ENCODE data around the gene LCN12. TPM values are rescaled to one million over a fixed set of nuclear protein-coding genes. Genes with fewer than 3 reads are reported as not detected.

LCN12 gene
- total and polyA plus RNA-seq, 12 donors = 0.74 to 17.9 (median 6.8) TPM

DNA sequence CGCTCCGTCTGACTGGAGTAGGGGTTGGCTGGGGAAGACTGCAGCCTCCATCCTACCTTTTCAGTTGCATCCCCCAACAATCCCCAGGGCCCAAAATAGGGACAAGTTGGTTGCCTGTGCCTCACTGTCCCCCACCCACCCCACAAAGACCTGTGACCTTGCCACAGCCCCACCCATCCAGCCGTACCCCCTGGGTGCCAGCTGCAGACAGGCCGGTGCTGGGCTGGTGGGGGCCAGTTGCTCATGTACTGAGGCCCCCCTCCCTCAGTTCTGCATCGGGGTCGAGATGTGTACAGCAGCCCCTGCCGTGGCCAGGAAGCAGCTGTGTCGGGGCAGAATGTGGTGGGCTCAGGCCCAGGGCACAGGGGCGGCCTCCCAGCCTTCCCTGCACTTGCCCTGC is 31.1 kb downstream of the LCN12 start:
- H3K4me3 ChIP-seq = no peak overlapping the region
- TF ChIP-seq, protein P1, sequence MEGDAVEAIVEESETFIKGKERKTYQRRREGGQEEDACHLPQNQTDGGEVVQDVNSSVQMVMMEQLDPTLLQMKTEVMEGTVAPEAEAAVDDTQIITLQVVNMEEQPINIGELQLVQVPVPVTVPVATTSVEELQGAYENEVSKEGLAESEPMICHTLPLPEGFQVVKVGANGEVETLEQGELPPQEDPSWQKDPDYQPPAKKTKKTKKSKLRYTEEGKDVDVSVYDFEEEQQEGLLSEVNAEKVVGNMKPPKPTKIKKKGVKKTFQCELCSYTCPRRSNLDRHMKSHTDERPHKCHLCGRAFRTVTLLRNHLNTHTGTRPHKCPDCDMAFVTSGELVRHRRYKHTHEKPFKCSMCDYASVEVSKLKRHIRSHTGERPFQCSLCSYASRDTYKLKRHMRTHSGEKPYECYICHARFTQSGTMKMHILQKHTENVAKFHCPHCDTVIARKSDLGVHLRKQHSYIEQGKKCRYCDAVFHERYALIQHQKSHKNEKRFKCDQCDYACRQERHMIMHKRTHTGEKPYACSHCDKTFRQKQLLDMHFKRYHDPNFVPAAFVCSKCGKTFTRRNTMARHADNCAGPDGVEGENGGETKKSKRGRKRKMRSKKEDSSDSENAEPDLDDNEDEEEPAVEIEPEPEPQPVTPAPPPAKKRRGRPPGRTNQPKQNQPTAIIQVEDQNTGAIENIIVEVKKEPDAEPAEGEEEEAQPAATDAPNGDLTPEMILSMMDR (IDR thresholded peaks at IDR 0.05) = no peak
- H3K27ac ChIP-seq = peak overlapping the region in 8 of 10 donors; percentile 82 to 93 (median 89)
- ATAC-seq (no peak), DNase-seq (no peak)
- peaks cover 0 to 38% (median 15%) of the 10 kb centered on the region in 7 donors for H3K27me3 ChIP-seq
- no peaks in the 10 kb centered on the region for H3K36me3 ChIP-seq
- H3K9me3 ChIP-seq = no peaks in the 10 kb centered on the region
- intact Hi-C loops (cut with DNase I) = loop anchor here in 1 of 10 donors (5.0 kb wide), 1 partner anchor 36 kb away; the partner anchor contains the start of gene C8G
- peaks cover 5 to 68% (median 40%) of the 10 kb centered on the region in 9 donors for H3K4me1 ChIP-seq
- WGBS, 2 donors = 82 to 83% methylated on average over 9 of the region's 9 CpGs

DNA sequence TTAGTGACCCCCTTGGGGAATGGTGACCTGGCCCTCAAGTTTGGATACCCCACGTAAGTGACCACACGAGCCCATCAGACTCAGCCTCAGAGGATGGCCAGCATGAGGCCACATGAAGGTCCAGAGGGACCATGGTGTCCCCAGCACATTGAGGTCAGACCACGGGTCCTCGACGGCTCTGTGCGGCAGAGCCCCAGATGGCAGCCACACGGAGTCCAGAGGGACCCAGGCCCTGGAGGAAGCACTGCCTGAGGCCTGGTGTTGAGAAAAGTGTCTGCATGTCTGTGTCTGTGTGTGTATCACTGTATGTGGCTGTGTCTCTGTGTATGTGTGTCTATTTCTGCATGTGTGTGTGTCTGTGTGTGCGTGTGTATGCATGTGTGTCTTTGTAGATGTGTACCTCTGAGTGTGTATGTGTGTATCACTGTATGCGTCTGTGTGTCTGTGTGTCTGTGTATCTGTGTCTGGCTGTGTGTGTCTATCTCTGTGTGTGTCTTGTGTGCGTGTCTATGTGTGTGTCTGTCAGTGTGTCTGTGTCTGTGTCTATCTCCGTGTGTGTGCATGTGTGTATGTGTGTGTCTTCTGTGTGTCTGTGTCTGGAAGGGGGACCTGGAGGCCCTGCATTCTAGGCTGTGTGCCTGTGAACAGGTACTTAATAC is 31.7 kb downstream of the LCN12 start:
- Histone ChIP-seq H3K4me3 (no peak overlapping the region), H3K9me3 (no peaks in the 10 kb centered on the region), H3K27me3 (peaks cover 0 to 38% (median 15%) of the 10 kb centered on the region in 7 donors), H3K36me3 (no peaks in the 10 kb centered on the region), H3K27ac (peak overlapping the region in 6 of 10 donors; percentile 83 to 93 (median 89)), H3K4me1 (peaks cover 5 to 66% (median 40%) of the 10 kb centered on the region in 9 donors)
- intact Hi-C loops (cut with DNase I) = loop anchor here in 1 of 10 donors (5.0 kb wide), 1 partner anchor 36 kb away; the partner anchor contains the start of gene C8G
- 76 to 80% methylated on average over 11 of the region's 11 CpGs for WGBS, 2 donors
- TF ChIP-seq, protein P1 (IDR thresholded peaks at IDR 0.05) = no peak
- DNase-seq (peak in 1 of 2 donors; percentile 8), ATAC-seq (no peak)

DNA sequence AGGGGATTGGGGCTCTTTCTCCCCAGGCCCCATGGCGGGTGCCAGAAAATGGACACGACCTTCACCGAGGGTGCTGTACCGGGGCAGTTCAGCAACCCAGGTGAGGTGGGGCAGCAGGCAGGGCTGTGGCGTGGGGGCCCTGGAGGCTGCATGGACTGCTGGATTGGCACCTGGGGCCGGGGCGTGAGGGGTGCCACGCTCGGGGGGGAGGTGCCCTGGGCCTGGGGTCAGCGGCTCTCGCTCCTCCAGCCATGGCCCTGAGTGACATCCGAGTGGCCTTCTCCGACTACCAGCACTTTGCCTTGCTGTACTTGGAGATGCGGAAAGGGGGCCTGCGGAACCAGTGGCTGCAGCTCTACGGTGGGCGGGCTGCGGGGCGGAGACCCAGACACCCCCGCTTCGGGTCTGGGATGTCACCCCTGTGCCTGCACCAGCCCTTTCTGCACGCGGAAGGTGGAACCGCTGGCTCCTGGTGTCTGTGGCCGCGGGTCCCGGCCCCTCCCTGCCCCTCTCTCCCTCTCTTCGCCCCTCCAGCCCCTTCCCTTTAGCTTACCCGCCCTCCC is 32.5 kb downstream of the LCN12 start:
- no peak overlapping the region for H3K4me3 ChIP-seq
- H3K27ac ChIP-seq = no peak overlapping the region
- no peaks in the 10 kb centered on the region for H3K9me3 ChIP-seq
- intact Hi-C loops (cut with DNase I) = loop anchor here in 1 of 10 donors (5.0 kb wide), 1 partner anchor 37 kb away; the partner anchor contains the start of gene C8G
- H3K27me3 ChIP-seq = peaks cover 0 to 38% (median 15%) of the 10 kb centered on the region in 7 donors
- H3K4me1 ChIP-seq = peaks cover 5 to 58% (median 35%) of the 10 kb centered on the region in 9 donors
- no peak for ATAC-seq
- WGBS, 2 donors = 63 to 69% methylated on average over 22 to 29 of the region's 29 CpGs
- TF ChIP-seq, protein P1 (IDR thresholded peaks at IDR 0.05) = no peak
- peak in 1 of 2 donors; percentile 21 for DNase-seq
- no peaks in the 10 kb centered on the region for H3K36me3 ChIP-seq

DNA sequence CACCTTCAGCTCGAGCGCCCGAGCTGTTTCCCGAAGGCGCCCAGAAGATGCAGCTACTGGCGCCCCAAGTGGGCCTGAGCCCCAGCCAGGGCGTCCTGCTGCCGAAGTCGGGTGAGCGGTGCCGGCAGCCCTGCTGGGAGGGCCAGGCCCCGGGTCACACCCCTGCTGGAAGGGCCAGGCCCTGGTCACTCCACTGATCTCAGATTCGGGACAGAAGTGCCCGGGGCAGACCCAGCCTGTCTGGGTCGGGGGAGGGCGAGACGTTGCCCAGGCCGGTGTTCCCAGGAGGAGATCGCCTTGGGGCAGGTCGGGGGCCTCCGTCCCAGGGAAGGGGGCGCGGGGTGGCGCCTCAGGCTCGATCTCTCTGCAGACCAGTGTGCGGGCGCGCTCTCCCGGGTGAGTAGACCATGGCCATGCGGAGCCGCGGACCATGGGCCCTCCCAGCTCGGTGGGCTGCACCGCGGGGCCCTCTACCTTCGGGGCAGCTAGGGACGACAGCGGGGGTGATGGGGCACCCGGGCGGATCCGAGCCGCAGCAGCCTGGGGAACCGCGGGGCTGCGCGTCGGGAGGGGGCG is 33.0 kb downstream of the LCN12 start:
- no peak overlapping the region for H3K27ac ChIP-seq
- H3K27me3 ChIP-seq = peaks cover 0 to 38% (median 15%) of the 10 kb centered on the region in 7 donors
- TF ChIP-seq, protein P1 (IDR thresholded peaks at IDR 0.05) = no peak
- 16 to 20% methylated on average over 43 to 48 of the region's 48 CpGs for WGBS, 2 donors
- no peaks in the 10 kb centered on the region for H3K9me3 ChIP-seq
- no peaks in the 10 kb centered on the region for H3K36me3 ChIP-seq
- intact Hi-C loops (cut with DNase I) = no loop called here
- H3K4me1 ChIP-seq = peaks cover 5 to 53% (median 29%) of the 10 kb centered on the region in 9 donors
- DNase-seq (peak in 1 of 2 donors; percentile 22), ATAC-seq (peak in 1 of 8 donors; percentile 2)
- peak overlapping the region in 4 of 10 donors; percentile 7 to 15 (median 14) for H3K4me3 ChIP-seq

Measured in heart right ventricle (tissue), 16 donors.